GM12873 (cell line): ENCODE data around the gene CLEC16A.

Source experiments
- CTCF ChIP-seq: IDR thresholded peaks from 2 replicates; pipeline ENCODE4 v1.5.1; 2012; ENCODE audit warnings: low read depth, mild to moderate bottlenecking, moderate library complexity, low read length, control low read depth; ENCODE audit not compliant: insufficient read depth; ENCODE audit errors: missing control alignments

The CLEC16A gene

DNA sequence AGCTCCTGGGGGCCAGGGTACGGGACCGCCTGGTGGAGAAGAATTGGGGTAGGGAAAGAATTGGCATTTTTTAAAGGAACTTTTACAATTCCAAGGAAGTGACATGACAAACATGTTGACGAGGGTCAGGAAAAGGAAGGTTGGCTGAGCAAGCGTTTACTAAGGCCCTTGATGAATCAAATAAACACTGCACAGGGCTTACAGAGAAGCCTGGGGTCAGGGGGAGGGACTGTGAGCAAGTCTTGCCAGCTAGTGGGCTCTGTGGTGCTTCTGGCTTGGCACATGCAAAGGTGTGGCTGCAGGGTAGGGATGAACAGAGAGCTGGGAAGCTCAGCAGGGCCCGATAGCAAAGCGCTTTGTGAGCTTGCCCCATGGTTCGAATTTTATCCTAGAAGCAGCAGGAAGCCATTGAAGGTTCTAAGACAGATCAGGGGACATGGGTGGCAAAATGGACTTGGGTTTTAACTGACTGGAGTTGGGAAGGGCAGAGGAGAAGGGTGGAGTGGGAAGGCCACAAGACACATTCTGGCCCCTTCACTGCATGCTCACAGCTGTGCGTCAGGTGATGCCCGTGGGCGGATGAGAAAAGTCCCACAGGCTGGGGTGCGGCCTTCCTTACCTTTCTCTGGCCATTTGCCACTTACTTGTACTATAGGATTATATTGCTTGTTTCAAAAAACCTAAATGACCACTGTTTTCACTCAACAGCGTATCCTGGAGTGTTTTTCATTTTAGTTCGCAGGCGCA lies 193.8 kb downstream of the CLEC16A start:
- TF ChIP-seq CTCF: no peak

DNA sequence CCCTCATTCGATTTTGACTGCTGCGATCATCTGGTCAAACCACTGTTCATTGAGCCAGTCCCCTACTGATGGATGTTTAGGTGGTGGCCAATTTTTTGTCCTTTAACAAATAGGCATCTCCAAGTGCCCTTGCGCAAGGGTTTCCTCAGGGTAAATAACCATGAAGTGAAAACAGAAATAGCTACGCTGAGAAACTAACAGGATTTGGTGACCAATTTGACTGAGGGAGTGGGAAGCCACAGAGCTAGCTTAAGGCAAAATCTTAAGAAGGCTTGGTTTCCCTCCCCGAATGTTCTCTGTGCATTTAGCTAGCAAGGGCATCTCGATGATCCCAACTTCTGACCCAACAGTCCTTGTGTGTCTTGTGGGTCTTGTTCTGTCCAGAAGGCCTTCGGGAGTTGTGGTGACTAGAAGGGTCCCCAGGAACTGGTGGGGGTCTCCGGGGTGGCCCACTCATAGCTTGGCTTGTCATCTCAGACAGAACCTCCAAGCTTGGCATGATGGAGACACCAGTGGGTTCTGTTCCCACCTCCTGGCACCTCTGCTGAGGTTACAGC lies 194.5 kb downstream of the CLEC16A start:
- no peak for TF ChIP-seq CTCF

DNA sequence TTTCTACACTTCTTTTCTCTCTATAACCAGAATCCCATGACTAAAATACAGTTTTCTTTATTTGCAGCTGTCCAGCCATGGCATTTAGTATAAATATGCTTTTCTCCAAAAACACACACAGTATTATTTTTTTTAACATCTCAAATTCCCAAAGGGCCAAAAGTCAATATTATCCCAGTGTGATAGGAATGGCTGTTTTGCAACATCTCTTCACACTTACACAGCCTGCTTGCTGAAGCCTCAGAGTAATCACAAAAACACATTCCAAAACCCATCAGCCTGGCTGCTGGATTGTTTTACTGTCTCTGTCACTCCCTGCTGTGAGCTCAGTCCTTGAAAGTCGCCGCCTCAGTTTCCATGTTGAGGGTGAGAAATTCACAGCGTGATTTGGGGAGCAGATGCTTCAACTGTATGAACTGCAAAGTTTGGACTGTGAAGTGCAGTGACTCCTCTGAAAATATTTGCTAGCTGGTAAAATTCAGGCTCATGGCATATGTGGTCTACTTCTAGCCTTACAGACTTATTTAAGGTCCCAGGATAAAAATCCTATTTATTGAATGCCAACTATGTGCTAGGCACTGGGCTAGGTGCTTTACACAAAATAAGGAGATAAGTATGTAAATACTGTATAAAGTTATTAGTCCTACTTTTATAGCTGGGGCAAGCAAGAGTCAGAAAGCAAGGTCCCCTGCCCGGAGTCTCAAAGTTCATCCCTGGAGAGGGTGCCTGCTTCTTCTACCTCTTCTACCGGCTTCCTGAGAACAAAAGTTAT lies 195.1 kb downstream of the CLEC16A start:
- TF ChIP-seq CTCF: no peak

DNA sequence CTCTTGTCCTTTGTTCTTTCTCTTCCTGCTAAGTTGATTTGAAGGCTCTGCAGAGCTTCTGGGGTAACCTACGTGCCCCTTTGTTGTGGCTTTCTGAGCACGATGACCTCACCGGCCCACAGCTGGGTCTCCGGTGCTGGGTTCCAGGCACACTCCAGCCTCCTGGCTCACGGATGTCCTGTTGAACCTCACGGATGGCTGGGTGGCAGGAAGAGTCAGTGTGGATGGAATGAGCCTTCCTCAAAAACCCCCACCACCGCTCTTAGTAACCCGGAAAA lies 195.7 kb downstream of the CLEC16A start:
- no peak for TF ChIP-seq CTCF

DNA sequence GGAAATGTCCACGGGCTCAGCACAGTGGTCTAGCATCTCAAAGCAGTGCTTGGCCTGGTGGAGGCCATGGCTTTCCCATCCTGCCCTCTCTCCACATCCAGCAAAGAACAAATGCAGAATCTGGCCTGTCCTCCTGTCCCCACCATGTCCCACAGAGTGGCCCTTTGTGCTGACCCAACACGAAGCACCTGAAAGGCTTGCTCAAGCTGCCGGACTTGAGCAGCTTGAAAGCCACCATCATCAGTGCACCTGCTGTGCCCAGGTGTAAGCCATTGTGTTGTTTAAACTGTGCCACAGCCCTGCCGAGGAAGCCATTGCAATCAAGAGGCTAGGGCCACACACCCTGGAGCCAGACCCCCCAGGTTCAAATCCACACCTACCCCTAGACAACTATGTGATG lies 196.1 kb downstream of the CLEC16A start:
- TF ChIP-seq CTCF: no peak

DNA sequence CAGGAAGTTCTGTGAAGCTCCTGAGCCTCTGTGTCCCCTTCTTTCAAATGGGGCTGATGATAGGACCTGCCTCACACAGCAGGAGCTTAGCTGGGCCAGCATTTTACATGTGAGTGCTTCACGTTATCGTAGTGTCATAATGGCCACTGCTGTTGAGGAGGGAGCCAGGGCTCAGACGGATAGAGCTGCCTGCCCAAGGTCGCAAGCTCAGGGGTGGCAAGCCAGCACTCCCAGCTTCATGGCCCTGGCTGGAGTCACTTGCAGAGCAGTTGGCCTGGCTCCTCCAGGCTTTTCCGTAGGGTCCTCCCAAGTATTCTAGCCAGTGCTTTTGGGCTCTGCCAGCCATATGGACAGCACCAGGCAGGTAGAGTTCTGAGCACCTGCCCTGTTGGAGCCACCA lies 196.5 kb downstream of the CLEC16A start:
- TF ChIP-seq CTCF: no peak

DNA sequence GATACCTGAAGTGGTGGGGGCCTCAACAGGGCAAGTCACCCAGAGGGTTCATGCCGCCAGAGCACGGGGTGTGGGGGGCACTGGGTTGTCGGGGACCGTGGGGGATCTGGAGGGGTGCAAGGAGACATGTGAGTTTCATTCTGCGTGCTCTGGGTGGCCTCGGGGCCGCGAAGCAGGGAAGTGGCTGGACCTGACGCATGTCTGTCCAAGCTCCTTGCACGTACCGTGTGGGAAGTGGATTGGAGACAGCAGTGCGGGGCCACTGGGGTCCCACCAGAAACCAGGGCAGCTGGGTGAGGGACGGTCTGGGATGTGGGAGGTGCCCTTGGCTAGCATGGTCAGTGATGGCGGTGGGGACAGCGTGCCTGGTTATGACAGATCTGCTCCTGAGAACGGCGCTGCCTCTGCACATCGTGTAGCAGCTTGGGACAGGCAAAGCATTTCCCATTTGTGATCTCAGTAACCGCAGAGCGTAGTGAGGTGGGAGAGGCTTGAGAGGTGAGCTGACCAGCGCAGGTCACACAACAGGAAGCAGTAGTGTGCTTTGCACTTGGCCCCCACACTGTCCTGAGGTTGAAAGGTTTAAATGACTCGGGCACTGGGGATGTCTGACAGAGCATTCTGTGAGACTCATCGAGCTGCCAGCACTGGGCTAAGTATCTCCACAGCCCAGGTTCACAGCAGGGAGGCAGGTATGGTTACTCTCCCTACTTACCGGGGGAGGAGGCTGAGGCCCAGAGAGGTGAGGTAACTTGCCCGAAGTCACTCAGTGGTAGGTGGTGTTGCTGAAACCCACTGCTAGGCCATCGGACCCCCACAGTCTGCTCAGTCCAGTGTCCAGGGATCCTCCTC lies 197.3 kb downstream of the CLEC16A start:
- no peak for TF ChIP-seq CTCF
